Fibroblast of the aortic adventitia (primary cell): ENCODE data around the gene AMPH. TPM values are rescaled to one million over a fixed set of nuclear protein-coding genes. Genes with fewer than 3 reads are reported as not detected.

Experiments used
- DNase-seq: peaks from one replicate; pipeline ENCODE4 v3.0.0-alpha.2; 2010; ENCODE audit warnings: low read depth
- H3K4me3 ChIP-seq: 2 replicates; pipeline ENCODE4 v1.5.1; 2011; ENCODE audit warnings: low read depth, mild to moderate bottlenecking, control low read depth, low read length, moderate library complexity
- total RNA-seq: library from RNA; depleted of rRNA; stranded (reverse); fragments of >200 nt; gene quantifications from 2 replicates; pipeline ENCODE4 v1.2.3, GENCODE V29; 2012; ENCODE audit warnings: low replicate concordance
- TF ChIP-seq, protein P1 (sequence below): IDR thresholded peaks from 2 replicates; pipeline ENCODE4 v1.5.1; 2011; ENCODE audit warnings: mild to moderate bottlenecking, low read length, control low read depth, inconsistent platforms; ENCODE audit not compliant: insufficient read depth

AMPH gene
- total RNA-seq = 2.4 and 3.2 TPM in 2 replicates

DNA sequence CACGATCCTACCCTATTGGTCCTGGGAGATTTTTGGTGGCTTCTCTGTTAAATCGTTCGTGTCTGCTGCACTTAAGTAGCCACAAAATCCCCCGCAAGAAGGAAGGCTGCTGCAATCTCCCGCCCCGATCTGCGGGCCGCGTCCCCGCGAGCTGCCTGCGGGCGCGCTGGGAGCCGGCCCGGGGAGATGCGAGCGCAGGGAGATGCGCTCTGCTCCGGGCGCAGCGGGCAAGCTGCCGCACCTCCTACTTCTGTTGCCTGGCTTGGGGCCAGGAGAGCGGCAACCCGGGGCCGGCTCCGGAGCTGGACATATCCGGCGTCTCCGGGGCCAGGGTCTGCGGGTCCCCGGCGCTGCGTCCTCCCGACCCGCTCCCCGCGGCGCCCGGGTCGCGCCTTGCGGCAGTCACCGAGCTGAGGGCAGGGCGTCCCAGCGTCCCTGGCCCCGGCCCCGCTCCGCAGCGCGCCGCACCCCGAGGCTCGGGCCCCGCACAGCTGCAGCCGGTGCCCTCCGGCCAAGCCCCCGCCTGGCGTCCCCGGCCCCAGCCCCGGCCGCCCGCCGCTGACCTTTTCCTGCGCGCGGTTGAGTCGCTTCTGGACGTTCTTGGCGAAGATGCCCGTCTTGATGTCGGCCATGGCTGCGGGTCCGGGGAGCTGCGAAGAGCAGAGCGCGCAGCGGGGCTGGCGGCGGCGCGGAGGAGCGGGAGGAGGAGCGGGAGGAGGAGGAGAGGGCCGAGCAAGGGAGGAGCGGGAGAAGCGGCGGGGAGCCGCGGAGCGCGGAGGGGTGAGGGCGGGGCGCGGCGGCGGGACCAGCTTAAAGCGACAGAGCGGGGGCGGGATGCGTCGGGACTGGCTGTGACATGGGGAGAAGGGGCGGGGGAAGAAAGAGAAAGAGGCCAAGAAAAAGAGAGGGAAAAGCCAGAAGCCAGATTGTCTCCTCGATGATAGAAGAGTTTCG is at the start of gene AMPH:
AMPH (minus strand) TSS at position 654 of the 954 bp plus-strand sequence; CDS start at position 632, 22 bp downstream.
- TF ChIP-seq, protein P1, sequence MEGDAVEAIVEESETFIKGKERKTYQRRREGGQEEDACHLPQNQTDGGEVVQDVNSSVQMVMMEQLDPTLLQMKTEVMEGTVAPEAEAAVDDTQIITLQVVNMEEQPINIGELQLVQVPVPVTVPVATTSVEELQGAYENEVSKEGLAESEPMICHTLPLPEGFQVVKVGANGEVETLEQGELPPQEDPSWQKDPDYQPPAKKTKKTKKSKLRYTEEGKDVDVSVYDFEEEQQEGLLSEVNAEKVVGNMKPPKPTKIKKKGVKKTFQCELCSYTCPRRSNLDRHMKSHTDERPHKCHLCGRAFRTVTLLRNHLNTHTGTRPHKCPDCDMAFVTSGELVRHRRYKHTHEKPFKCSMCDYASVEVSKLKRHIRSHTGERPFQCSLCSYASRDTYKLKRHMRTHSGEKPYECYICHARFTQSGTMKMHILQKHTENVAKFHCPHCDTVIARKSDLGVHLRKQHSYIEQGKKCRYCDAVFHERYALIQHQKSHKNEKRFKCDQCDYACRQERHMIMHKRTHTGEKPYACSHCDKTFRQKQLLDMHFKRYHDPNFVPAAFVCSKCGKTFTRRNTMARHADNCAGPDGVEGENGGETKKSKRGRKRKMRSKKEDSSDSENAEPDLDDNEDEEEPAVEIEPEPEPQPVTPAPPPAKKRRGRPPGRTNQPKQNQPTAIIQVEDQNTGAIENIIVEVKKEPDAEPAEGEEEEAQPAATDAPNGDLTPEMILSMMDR = no peak
- peak; percentile 11 for DNase-seq
- H3K4me3 ChIP-seq = peak within 1 kb of the TSS; percentile 62

DNA sequence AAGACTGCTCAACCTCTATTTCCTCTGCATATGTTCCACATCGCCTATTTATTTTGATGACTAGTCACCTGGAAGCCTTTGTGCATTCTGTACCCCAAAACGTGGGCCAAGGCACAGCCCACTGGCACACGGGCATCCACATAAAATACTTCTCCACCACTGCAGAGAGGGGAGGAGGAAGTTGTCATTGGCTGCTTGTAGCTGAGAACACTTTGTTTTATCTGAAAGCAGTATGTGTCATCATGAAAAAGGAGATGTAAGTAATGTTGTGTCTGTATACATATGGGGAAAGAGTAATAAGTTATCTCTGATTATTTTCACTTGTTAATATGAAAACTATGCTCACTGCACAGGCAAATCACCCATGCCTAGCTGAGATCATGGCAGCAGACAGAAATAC is 48.2 kb upstream of the AMPH start:
- peak; percentile 49 for DNase-seq
- TF ChIP-seq, protein P1 = no peak
- H3K4me3 ChIP-seq = no peak overlapping the region

DNA sequence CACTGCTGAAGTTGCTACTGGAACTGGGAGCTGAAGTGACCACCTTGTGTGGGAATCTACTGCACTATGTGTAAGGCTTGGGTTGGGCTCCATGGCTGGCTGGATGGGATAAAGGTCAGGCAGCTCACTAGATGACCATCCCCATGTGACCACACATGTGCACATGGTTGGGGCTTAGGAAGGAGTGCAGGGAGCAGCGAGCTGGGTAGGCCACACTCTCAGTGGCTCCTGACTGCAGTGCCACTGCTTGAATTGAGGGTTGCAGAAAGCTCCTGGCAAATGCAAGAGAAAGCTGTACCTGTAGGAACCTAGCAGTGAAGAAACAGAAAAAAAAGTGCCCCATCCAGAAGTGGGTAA is 47.5 kb upstream of the AMPH start:
- H3K4me3 ChIP-seq = no peak overlapping the region
- TF ChIP-seq, protein P1 = no peak
- DNase-seq = no peak

DNA sequence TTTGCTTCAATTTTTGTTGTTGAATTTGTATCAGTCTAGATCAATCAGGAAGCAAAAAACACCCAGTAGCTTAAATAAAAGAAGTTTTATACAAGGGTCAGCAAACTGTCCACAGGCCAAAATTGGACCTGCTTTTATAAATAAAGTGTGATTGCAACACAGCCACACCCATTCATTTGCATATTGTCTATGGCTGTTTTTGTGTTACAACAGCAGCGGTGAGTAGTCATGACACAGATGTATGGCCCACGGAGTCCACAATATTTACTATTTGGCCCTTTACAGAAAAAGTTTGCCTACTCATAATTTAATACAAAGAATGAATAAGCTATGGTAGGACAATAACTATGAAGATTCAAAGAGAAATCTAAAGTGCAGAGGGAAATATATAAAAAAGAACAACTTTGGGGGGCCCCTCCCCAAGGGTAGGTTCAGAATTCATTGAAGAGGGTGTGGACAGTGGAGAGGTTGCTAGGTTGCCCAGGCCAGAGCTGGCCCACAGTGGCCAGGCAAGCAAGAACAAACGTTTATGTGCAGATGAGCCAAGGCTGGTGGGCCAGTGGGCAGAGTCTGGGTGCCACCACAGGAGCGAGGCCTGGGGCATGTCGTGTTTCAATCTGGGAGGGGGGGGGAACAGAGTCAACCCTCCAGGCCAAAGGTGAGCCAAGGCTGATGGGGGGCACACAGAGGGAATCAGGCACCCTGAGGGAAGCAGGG is 47.0 kb upstream of the AMPH start:
- H3K4me3 ChIP-seq = no peak overlapping the region
- TF ChIP-seq, protein P1 = no peak
- DNase-seq = no peak

- H3K4me3 ChIP-seq = no peak overlapping the region
- DNase-seq = no peak
- TF ChIP-seq, protein P1 = no peak
Observed at GRCh38 chr7:38675494-38676106, 44.4 kb upstream of the AMPH start.

DNA sequence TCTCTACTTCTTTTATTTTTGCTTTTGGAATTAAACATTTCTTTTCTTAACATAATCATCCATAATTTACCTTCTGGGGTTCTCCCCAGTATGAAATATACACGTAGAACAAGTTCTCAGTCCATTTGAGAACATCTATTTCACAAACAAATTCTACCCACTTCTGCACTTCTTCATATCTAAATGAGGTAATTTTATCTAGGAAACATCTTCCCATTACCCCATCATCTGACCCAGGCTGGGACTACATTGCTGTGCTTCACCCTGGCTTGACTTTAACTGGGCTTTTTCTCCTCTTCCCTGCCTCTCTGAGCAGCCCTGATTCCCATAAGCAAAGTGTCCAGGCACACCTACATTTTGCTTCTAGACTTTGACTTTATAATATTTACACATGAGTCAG is 43.3 kb upstream of the AMPH start:
- H3K4me3 ChIP-seq = no peak overlapping the region
- TF ChIP-seq, protein P1 = no peak
- DNase-seq = no peak
